GM19468 (cell line): ENCODE results near the gene HNRNPLL.
"Not testable (repeated sequence)": the region's sequence is repeated elsewhere in the genome, so short reads cannot be mapped to it uniquely, and the experiment has no call there.

Experiments
- ATAC-seq: cut with Tn5 transposase; IDR thresholded peaks from one replicate; pipeline ENCODE4 v1.9.1; 2021; ENCODE audit warnings: mild to moderate bottlenecking, moderate library complexity, moderate number of reproducible peaks; ENCODE audit not compliant: unreplicated experiment; ENCODE audit errors: extremely low read depth

Gene HNRNPLL

GRCh38 chr2:38620282-38620977 is 17.7 kb upstream of the HNRNPLL start:
- no peak for ATAC-seq

GRCh38 chr2:38619458-38620164 is 16.9 kb upstream of the HNRNPLL start:
- no peak for ATAC-seq

GRCh38 chr2:38617301-38617700 is 14.6 kb upstream of the HNRNPLL start:
- ATAC-seq: no peak

GRCh38 chr2:38615237-38615636 is 12.5 kb upstream of the HNRNPLL start:
- ATAC-seq: no peak

GRCh38 chr2:38613849-38614213 is 11.1 kb upstream of the HNRNPLL start:
- ATAC-seq: no peak

- ATAC-seq: no peak
Observed at GRCh38 chr2:38613126-38613848, 10.6 kb upstream of the HNRNPLL start.

- ATAC-seq: no peak
Observed at GRCh38 chr2:38610851-38611801, 8.4 kb upstream of the HNRNPLL start.

GRCh38 chr2:38609246-38609645 is 6.5 kb upstream of the HNRNPLL start:
- not testable (repeated sequence) for ATAC-seq

- no peak for ATAC-seq
Observed at GRCh38 chr2:38608755-38609154, 6.0 kb upstream of the HNRNPLL start.

GRCh38 chr2:38605298-38605830 is 2.6 kb upstream of the HNRNPLL start:
- ATAC-seq: no peak

GRCh38 chr2:38603402-38604290 is 918 bp upstream of the HNRNPLL start:
- no peak for ATAC-seq

GRCh38 chr2:38602136-38602731 is 494 bp downstream of the HNRNPLL start:
- no peak for ATAC-seq

GRCh38 chr2:38601463-38602135 is 1.1 kb downstream of the HNRNPLL start:
- no peak for ATAC-seq

GRCh38 chr2:38600921-38601455 is 1.7 kb downstream of the HNRNPLL start:
- ATAC-seq: no peak

GRCh38 chr2:38600242-38600891 is 2.4 kb downstream of the HNRNPLL start:
- no peak for ATAC-seq

- ATAC-seq: no peak
Observed at GRCh38 chr2:38599706-38600105, 3.0 kb downstream of the HNRNPLL start.

GRCh38 chr2:38598991-38599295 is 3.8 kb downstream of the HNRNPLL start:
- ATAC-seq: no peak
